Measurements from ENCODE around the gene MYRIP. TPM values are rescaled to one million over a fixed set of nuclear protein-coding genes. Genes with fewer than 3 reads are reported as not detected.
"Not testable (repeated sequence)": the region's sequence is repeated elsewhere in the genome, so short reads cannot be mapped to it uniquely, and the experiment has no call there.

MYRIP gene
- total and polyA plus RNA-seq, 12 donors = 0.45 to 2.7 (median 1.3) TPM

- ATAC-seq (no peak), DNase-seq (no peak)
- intact Hi-C loops (cut with DNase I) = loop anchor here in 4 of 10 donors (5.0 to 10.0 kb wide), 6 partner anchors 87 to 503 kb away; no protein-coding TSS in a partner anchor
- no peak overlapping the region for H3K27ac ChIP-seq
- no peaks in the 10 kb centered on the region for H3K9me3 ChIP-seq
- H3K36me3 ChIP-seq = no peaks in the 10 kb centered on the region
- 79 to 90% methylated on average over 9 of the region's 9 CpGs for WGBS, 2 donors
- peaks cover 6 to 23% (median 15%) of the 10 kb centered on the region in 9 donors for H3K4me1 ChIP-seq
- H3K27me3 ChIP-seq = peaks cover 0 to 64% (median 32%) of the 10 kb centered on the region in 7 donors
- no peak for TF ChIP-seq CTCF (IDR thresholded peaks at IDR 0.05)
- H3K4me3 ChIP-seq = peak overlapping the region in 1 of 10 donors; percentile 65
These were observed 2.2 kb downstream of the MYRIP start for GRCh38 chr3:39811561-39811960.

- intact Hi-C loops (cut with DNase I) = loop anchor here in 4 of 10 donors (5.0 to 10.0 kb wide), 6 partner anchors 88 to 502 kb away; no protein-coding TSS in a partner anchor
- WGBS, 2 donors = 66 to 67% methylated on average over 2 of the region's 2 CpGs
- no peak for ATAC-seq
- H3K36me3 ChIP-seq = no peaks in the 10 kb centered on the region
- H3K27me3 ChIP-seq = peaks cover 0 to 61% (median 37%) of the 10 kb centered on the region in 7 donors
- no peaks in the 10 kb centered on the region for H3K9me3 ChIP-seq
- no peak overlapping the region for H3K4me3 ChIP-seq
- TF ChIP-seq CTCF (IDR thresholded peaks at IDR 0.05) = peak in 7 of 9 donors; percentile 35 to 55 (median 40)
- no peak for DNase-seq
- H3K27ac ChIP-seq = no peak overlapping the region
- peaks cover 6 to 23% (median 15%) of the 10 kb centered on the region in 9 donors for H3K4me1 ChIP-seq
These were observed 3.1 kb downstream of the MYRIP start for GRCh38 chr3:39812537-39812936.

GRCh38 chr3:39814007-39814406 lies 4.6 kb downstream of the MYRIP start:
- ATAC-seq = no peak
- intact Hi-C loops (cut with DNase I) = loop anchor here in 4 of 10 donors (5.0 to 10.0 kb wide), 6 partner anchors 89 to 501 kb away; no protein-coding TSS in a partner anchor
- no peaks in the 10 kb centered on the region for H3K36me3 ChIP-seq
- H3K27me3 ChIP-seq = peaks cover 0 to 50% (median 37%) of the 10 kb centered on the region in 7 donors
- DNase-seq = peak in 1 of 2 donors; percentile 13
- H3K9me3 ChIP-seq = no peaks in the 10 kb centered on the region
- H3K4me3 ChIP-seq = no peak overlapping the region
- no peak for TF ChIP-seq CTCF (IDR thresholded peaks at IDR 0.05)
- H3K27ac ChIP-seq = no peak overlapping the region
- peaks cover 6 to 17% (median 10%) of the 10 kb centered on the region in 9 donors for H3K4me1 ChIP-seq

GRCh38 chr3:39819899-39820298 lies 10.5 kb downstream of the MYRIP start:
- DNase-seq (no peak), ATAC-seq (no peak)
- no peaks in the 10 kb centered on the region for H3K4me1 ChIP-seq
- no peak overlapping the region for H3K4me3 ChIP-seq
- TF ChIP-seq CTCF (IDR thresholded peaks at IDR 0.05) = no peak
- H3K36me3 ChIP-seq = no peaks in the 10 kb centered on the region
- no peaks in the 10 kb centered on the region for H3K9me3 ChIP-seq
- no peak overlapping the region for H3K27ac ChIP-seq
- intact Hi-C loops (cut with DNase I) = loop anchor here in 2 of 10 donors (10.0 kb wide), 4 partner anchors 95 to 495 kb away; no protein-coding TSS in a partner anchor
- peaks cover 0 to 11% (median 6%) of the 10 kb centered on the region in 7 donors for H3K27me3 ChIP-seq
- 30 to 33% methylated on average over 3 of the region's 3 CpGs for WGBS, 2 donors

GRCh38 chr3:39833764-39834163 lies 24.4 kb downstream of the MYRIP start:
- intact Hi-C loops (cut with DNase I); H3K4me1 ChIP-seq; H3K36me3 ChIP-seq; DNase-seq; ATAC-seq; H3K27me3 ChIP-seq; H3K27ac ChIP-seq; H3K4me3 ChIP-seq: not testable (repeated sequence)
- 86 to 89% methylated on average over 4 of the region's 4 CpGs for WGBS, 2 donors
- H3K9me3 ChIP-seq = peaks cover 0 to 20% (median 0%) of the 10 kb centered on the region in 11 donors

Data from heart right ventricle (tissue), 16 donors.